ENCODE data around the gene WIZ. TPM values are rescaled to one million over a fixed set of nuclear protein-coding genes. Genes with fewer than 3 reads are reported as not detected.

The WIZ gene
- total RNA-seq, 4 donors from 2014 or later = 24.4 to 94.6 (median 49.9) TPM

DNA sequence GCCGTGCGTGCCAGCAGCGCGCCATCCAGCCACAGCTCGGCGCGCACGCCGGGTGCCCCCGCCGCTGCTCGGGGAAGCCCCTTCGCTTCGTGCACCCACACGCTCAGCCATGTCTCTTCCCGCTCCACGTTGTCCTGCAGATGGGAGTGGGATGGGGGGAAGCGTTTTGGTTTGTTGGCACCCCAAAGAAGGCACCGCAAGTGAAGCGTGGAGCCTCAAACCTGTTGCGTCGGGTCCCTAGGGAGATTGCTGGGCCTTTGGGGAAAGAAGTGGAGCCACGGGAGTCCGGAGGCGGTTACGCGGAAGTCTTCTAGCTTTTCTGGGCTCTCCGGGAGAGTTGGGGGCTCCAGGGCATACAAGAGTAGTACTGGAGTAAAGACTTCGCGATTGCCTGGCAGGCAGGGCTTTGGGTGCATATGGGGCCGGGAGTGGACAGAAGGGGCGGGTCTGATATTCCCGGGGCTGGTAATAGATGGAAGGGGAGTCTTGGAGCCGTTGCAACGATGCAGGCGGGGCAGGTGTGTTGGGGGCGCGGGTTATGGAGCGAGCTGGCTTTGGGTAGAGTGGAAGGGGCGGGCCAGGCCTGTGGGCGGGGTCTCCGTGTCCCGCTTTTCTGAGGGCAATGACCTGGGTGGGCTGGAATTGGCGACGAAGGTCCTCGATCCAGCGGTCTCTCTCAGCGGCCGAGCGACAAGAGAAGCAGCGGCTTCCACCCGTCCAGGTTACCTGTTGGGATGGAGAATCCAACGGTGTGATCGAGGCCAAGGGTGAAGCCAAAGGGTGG, 8.1 kb upstream of the WIZ start:
- H3K27me3 ChIP-seq = peaks cover 86% of the 10 kb centered on the region

GRCh38 chr19:15456871-15457700, 7.3 kb upstream of the WIZ start:
- Histone ChIP-seq H3K4me1 (peaks cover 0 to 35% (median 15%) of the 10 kb centered on the region in 3 donors), H3K27me3 (peaks cover 78% of the 10 kb centered on the region)

More for the DNA sequence above, 8.1 kb upstream of the WIZ start:
- WGBS, 2 donors (ENCODE audit: low coverage in 1 of 2) = 20 to 22% methylated on average over 1 to 10 of the region's 54 CpGs
- Histone ChIP-seq H3K4me1 (peaks cover 0 to 27% (median 11%) of the 10 kb centered on the region in 3 donors), H3K4me3 (peak overlapping the region in 1 of 2 donors; percentile 29), H3K27ac (no peak overlapping the region), H3K36me3 (no peaks in the 10 kb centered on the region), H3K9me3 (no peaks in the 10 kb centered on the region)
- TF ChIP-seq EP300 (IDR thresholded peaks at IDR 0.05) (no peak), CTCF (IDR thresholded peaks at IDR 0.05) (no peak), POLR2AphosphoS5 (IDR thresholded peaks at IDR 0.05) (no peak), POLR2A (IDR thresholded peaks at IDR 0.05) (no peak)
- ATAC-seq = no peak

GRCh38 chr19:15456441-15456840, 6.7 kb upstream of the WIZ start:
- Histone ChIP-seq H3K9me3 (no peaks in the 10 kb centered on the region), H3K4me3 (no peak overlapping the region), H3K27ac (no peak overlapping the region), H3K27me3 (peaks cover 73% of the 10 kb centered on the region), H3K4me1 (peaks cover 0 to 40% (median 15%) of the 10 kb centered on the region in 3 donors), H3K36me3 (no peaks in the 10 kb centered on the region)
- WGBS, 2 donors (ENCODE audit: low coverage in 1 of 2) = no CpG with 5 or more reads among the region's 14 CpGs
- no peak for TF ChIP-seq POLR2AphosphoS5 (IDR thresholded peaks at IDR 0.05)
- no peak for TF ChIP-seq CTCF (IDR thresholded peaks at IDR 0.05)
- TF ChIP-seq EP300 (IDR thresholded peaks at IDR 0.05) = no peak
- TF ChIP-seq POLR2A (IDR thresholded peaks at IDR 0.05) = no peak
- no peak for ATAC-seq

More at GRCh38 chr19:15456871-15457700, 7.3 kb upstream of the WIZ start:
- H3K27ac ChIP-seq = no peak overlapping the region
- H3K36me3 ChIP-seq = no peaks in the 10 kb centered on the region
- peak overlapping the region in 1 of 2 donors; percentile 29 for H3K4me3 ChIP-seq
- no peaks in the 10 kb centered on the region for H3K9me3 ChIP-seq
- 24% methylated on average over 3 of the region's 86 CpGs; no CpG with 5 or more reads in 1 of the 2 donors for WGBS, 2 donors (ENCODE audit: low coverage in 1 of 2)
- ATAC-seq = no peak
- TF ChIP-seq CTCF (IDR thresholded peaks at IDR 0.05) (no peak), POLR2AphosphoS5 (IDR thresholded peaks at IDR 0.05) (no peak), POLR2A (IDR thresholded peaks at IDR 0.05) (no peak), EP300 (IDR thresholded peaks at IDR 0.05) (no peak)

GRCh38 chr19:15455996-15456395, 6.2 kb upstream of the WIZ start:
- TF ChIP-seq CTCF (IDR thresholded peaks at IDR 0.05) (no peak), POLR2A (IDR thresholded peaks at IDR 0.05) (no peak), POLR2AphosphoS5 (IDR thresholded peaks at IDR 0.05) (no peak), EP300 (IDR thresholded peaks at IDR 0.05) (no peak)
- WGBS, 2 donors (ENCODE audit: low coverage in 1 of 2) = 71% methylated on average over 1 of the region's 9 CpGs; no CpG with 5 or more reads in 1 of the 2 donors
- Histone ChIP-seq H3K27ac (no peak overlapping the region), H3K36me3 (no peaks in the 10 kb centered on the region), H3K9me3 (no peaks in the 10 kb centered on the region), H3K27me3 (peaks cover 68% of the 10 kb centered on the region), H3K4me3 (no peak overlapping the region), H3K4me1 (peaks cover 0 to 40% (median 15%) of the 10 kb centered on the region in 3 donors)
- no peak for ATAC-seq

Measured in gastroesophageal sphincter (tissue), 4 donors.